T-helper 9 cell (primary cell): ENCODE measurements around the gene HNRNPUL1.

Source experiments
- DNase-seq: peaks from one replicate; pipeline ENCODE4 v3.0.0-alpha.2; 2020

The HNRNPUL1 gene

GRCh38 chr19:41309180-41310032 lies 45.2 kb downstream of the HNRNPUL1 start:
- DNase-seq = no peak

- DNase-seq = peak; percentile 80
Measured at GRCh38 chr19:41310033-41310831, 46.1 kb downstream of the HNRNPUL1 start, which contains the start of gene CCDC97. Gene CCDC97 (plus strand): TSS chr19:41310172. CDS start chr19:41310311, 139 bp downstream.

GRCh38 chr19:41311072-41311471 lies 46.9 kb downstream of the HNRNPUL1 start:
- DNase-seq = no peak

GRCh38 chr19:41311613-41312012 lies 47.4 kb downstream of the HNRNPUL1 start:
- DNase-seq = no peak

- DNase-seq = no peak
Measured at GRCh38 chr19:41316306-41316920, 52.2 kb downstream of the HNRNPUL1 start.

GRCh38 chr19:41318696-41319499 lies 54.7 kb downstream of the HNRNPUL1 start:
- no peak for DNase-seq

- DNase-seq = no peak
Measured at GRCh38 chr19:41319500-41320184, 55.5 kb downstream of the HNRNPUL1 start.

GRCh38 chr19:41320185-41320518 lies 56.0 kb downstream of the HNRNPUL1 start:
- no peak for DNase-seq

GRCh38 chr19:41320568-41320967 lies 56.4 kb downstream of the HNRNPUL1 start:
- no peak for DNase-seq

GRCh38 chr19:41321204-41321599 lies 57.0 kb downstream of the HNRNPUL1 start:
- no peak for DNase-seq

- DNase-seq = no peak
Measured at GRCh38 chr19:41321600-41322270, 57.6 kb downstream of the HNRNPUL1 start.

GRCh38 chr19:41322451-41322850 lies 58.3 kb downstream of the HNRNPUL1 start:
- DNase-seq = no peak

GRCh38 chr19:41323023-41323422 lies 58.9 kb downstream of the HNRNPUL1 start:
- DNase-seq = no peak

GRCh38 chr19:41323430-41324125 lies 59.4 kb downstream of the HNRNPUL1 start:
- DNase-seq = no peak

- no peak for DNase-seq
Measured at GRCh38 chr19:41324231-41324702, 60.1 kb downstream of the HNRNPUL1 start.

- no peak for DNase-seq
Measured at GRCh38 chr19:41324921-41325639, 60.9 kb downstream of the HNRNPUL1 start.

GRCh38 chr19:41325640-41325946 lies 61.4 kb downstream of the HNRNPUL1 start:
- no peak for DNase-seq

- no peak for DNase-seq
Measured at GRCh38 chr19:41325947-41326706, 62.0 kb downstream of the HNRNPUL1 start.

- no peak for DNase-seq
Measured at GRCh38 chr19:41327076-41327575, 63.0 kb downstream of the HNRNPUL1 start.
